Ovary (tissue), 3 donors: Measurements from ENCODE around the gene MSI2.

ENCODE experiments used
- POLR2A ChIP-seq: fragments of 450-650 bp; IDR thresholded peaks from one replicate; pipeline ENCODE4 v1.6.1; 2017; ENCODE audit warnings: antibody characterized with exemption, mild to moderate bottlenecking, moderate library complexity
- TF ChIP-seq, protein P1 (sequence below), 3 donors: fragments of 450-650 bp in 2 of 3; fragments of 200-600 bp in 1 of 3; IDR thresholded peaks; one replicate each; pipeline versions ENCODE4 v1.5.1 to v1.8.0; 2016 to 2022; ENCODE audit warnings: antibody characterized with exemption in 3 of 3, mild to moderate bottlenecking in 1 of 3
- donor health status: DM: no; HTN: no; CAD: no.

DNA sequence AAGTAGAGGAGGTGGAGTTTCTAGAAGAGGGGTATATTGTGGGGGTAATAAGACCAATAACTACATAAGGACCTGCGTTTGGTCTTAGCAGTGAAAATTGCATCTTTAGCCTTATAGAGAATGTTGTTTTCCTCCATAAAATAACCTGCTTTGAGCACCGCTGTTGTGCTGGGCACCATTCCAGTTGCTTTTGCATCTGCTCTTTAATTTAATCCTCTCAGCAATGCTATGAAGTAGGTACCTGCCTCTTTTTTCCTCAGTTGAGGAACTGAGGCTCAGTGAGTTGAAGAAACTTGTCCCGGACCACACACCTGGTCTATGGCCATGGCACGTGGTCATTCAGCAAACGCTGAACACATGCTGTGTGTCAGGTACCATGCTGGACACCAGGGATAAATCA lies 238.1 kb downstream of the MSI2 start:
- TF ChIP-seq, protein P1, sequence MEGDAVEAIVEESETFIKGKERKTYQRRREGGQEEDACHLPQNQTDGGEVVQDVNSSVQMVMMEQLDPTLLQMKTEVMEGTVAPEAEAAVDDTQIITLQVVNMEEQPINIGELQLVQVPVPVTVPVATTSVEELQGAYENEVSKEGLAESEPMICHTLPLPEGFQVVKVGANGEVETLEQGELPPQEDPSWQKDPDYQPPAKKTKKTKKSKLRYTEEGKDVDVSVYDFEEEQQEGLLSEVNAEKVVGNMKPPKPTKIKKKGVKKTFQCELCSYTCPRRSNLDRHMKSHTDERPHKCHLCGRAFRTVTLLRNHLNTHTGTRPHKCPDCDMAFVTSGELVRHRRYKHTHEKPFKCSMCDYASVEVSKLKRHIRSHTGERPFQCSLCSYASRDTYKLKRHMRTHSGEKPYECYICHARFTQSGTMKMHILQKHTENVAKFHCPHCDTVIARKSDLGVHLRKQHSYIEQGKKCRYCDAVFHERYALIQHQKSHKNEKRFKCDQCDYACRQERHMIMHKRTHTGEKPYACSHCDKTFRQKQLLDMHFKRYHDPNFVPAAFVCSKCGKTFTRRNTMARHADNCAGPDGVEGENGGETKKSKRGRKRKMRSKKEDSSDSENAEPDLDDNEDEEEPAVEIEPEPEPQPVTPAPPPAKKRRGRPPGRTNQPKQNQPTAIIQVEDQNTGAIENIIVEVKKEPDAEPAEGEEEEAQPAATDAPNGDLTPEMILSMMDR (IDR thresholded peaks at IDR 0.05) = no peak
- TF ChIP-seq POLR2A = no peak
